HG03108 (cell line): ENCODE results near the gene LANCL1.
"Not testable (repeated sequence)": the region's sequence is repeated elsewhere in the genome, so short reads cannot be mapped to it uniquely, and the experiment has no call there.

Experiments used
- ATAC-seq: cut with Tn5 transposase; IDR thresholded peaks from one replicate; pipeline ENCODE4 v1.9.1; 2021; ENCODE audit warnings: moderate library complexity; ENCODE audit not compliant: unreplicated experiment

The LANCL1 gene

GRCh38 chr2:210459880-210460279, 16.7 kb downstream of the LANCL1 start:
- ATAC-seq = no peak

GRCh38 chr2:210459407-210459806, 17.2 kb downstream of the LANCL1 start:
- ATAC-seq = no peak

GRCh38 chr2:210458395-210458794, 18.2 kb downstream of the LANCL1 start:
- no peak for ATAC-seq

- no peak for ATAC-seq
Measured at GRCh38 chr2:210456571-210456970, 20.0 kb downstream of the LANCL1 start.

GRCh38 chr2:210454336-210454735, 22.2 kb downstream of the LANCL1 start:
- ATAC-seq = no peak

- ATAC-seq = no peak
Measured at GRCh38 chr2:210452194-210452593, 24.4 kb downstream of the LANCL1 start.

- ATAC-seq = not testable (repeated sequence)
Measured at GRCh38 chr2:210450942-210451341, 25.6 kb downstream of the LANCL1 start.

- ATAC-seq = no peak
Measured at GRCh38 chr2:210445732-210446131, 30.8 kb downstream of the LANCL1 start.

- ATAC-seq = no peak
Measured at GRCh38 chr2:210445116-210445707, 31.3 kb downstream of the LANCL1 start.

GRCh38 chr2:210443527-210443926, 33.0 kb downstream of the LANCL1 start:
- ATAC-seq = no peak

- ATAC-seq = no peak
Measured at GRCh38 chr2:210442878-210443277, 33.7 kb downstream of the LANCL1 start.

GRCh38 chr2:210442457-210442856, 34.1 kb downstream of the LANCL1 start:
- peak; percentile 60 for ATAC-seq

- ATAC-seq = no peak
Measured at GRCh38 chr2:210440206-210440605, 36.4 kb downstream of the LANCL1 start.

GRCh38 chr2:210435439-210435838, 41.1 kb downstream of the LANCL1 start:
- no peak for ATAC-seq

- no peak for ATAC-seq
Measured at GRCh38 chr2:210432633-210433032, 43.9 kb downstream of the LANCL1 start.

GRCh38 chr2:210429403-210430137, 47.0 kb downstream of the LANCL1 start:
- ATAC-seq = no peak

- ATAC-seq = no peak
Measured at GRCh38 chr2:210428393-210429179, 48.0 kb downstream of the LANCL1 start.

GRCh38 chr2:210427309-210427708, 49.2 kb downstream of the LANCL1 start:
- not testable (repeated sequence) for ATAC-seq

GRCh38 chr2:210422366-210422765, 54.2 kb downstream of the LANCL1 start:
- no peak for ATAC-seq

GRCh38 chr2:210421916-210422315, 54.6 kb downstream of the LANCL1 start:
- ATAC-seq = no peak

- no peak for ATAC-seq
Measured at GRCh38 chr2:210412660-210413059, 63.9 kb downstream of the LANCL1 start.

GRCh38 chr2:210410542-210410941, 66.0 kb downstream of the LANCL1 start:
- no peak for ATAC-seq
